ENCODE measurements around the gene POLR2F.
A peak's percentile ranks its signal among the peaks of the same experiment; 100 is the strongest.
"Not testable (repeated sequence)": the region's sequence is repeated elsewhere in the genome, so short reads cannot be mapped to it uniquely, and the experiment has no call there.

Gene POLR2F

GRCh38 chr22:37955825-37956397 is 2.4 kb downstream of the POLR2F start:
- not testable (repeated sequence) for DNase-seq

GRCh38 chr22:37957232-37957631 is 3.7 kb downstream of the POLR2F start:
- DNase-seq: no peak

GRCh38 chr22:37959231-37959825 is 5.8 kb downstream of the POLR2F start:
- no peak for DNase-seq

- DNase-seq: no peak
These were observed 7.6 kb downstream of the POLR2F start for GRCh38 chr22:37961062-37961461.

- peak; percentile 17 for DNase-seq
These were observed 12.6 kb downstream of the POLR2F start for GRCh38 chr22:37965940-37966664.

GRCh38 chr22:37967147-37967546 is 13.6 kb downstream of the POLR2F start:
- DNase-seq: no peak

- DNase-seq: no peak
These were observed 14.3 kb downstream of the POLR2F start for GRCh38 chr22:37967637-37968451.

GRCh38 chr22:37968452-37969251 is 15.2 kb downstream of the POLR2F start:
- DNase-seq: no peak

GRCh38 chr22:37970864-37971263 is 17.4 kb downstream of the POLR2F start:
- DNase-seq: no peak

GRCh38 chr22:37971475-37972434 is 18.3 kb downstream of the POLR2F start:
- no peak for DNase-seq

GRCh38 chr22:37972527-37972926 is 19.0 kb downstream of the POLR2F start:
- DNase-seq: peak; percentile 18

- no peak for DNase-seq
These were observed 20.0 kb downstream of the POLR2F start for GRCh38 chr22:37973271-37974170.

- DNase-seq: no peak
These were observed 21.7 kb downstream of the POLR2F start for GRCh38 chr22:37975153-37975552.

- DNase-seq: not testable (repeated sequence)
These were observed 22.5 kb downstream of the POLR2F start for GRCh38 chr22:37976022-37976421.

- DNase-seq: no peak
These were observed 23.0 kb downstream of the POLR2F start for GRCh38 chr22:37976547-37976946.

GRCh38 chr22:37979782-37980181 is 26.3 kb downstream of the POLR2F start:
- no peak for DNase-seq

- DNase-seq: no peak
These were observed 27.9 kb downstream of the POLR2F start for GRCh38 chr22:37981282-37982011.

GRCh38 chr22:37982151-37982785 is 28.8 kb downstream of the POLR2F start:
- DNase-seq: no peak
